Neuronal stem cell (in vitro differentiated cells): ENCODE data around the gene SPINK6. TPM values are rescaled to one million over a fixed set of nuclear protein-coding genes. Genes with fewer than 3 reads are reported as not detected.

Experiments used
- DNase-seq: peaks from one replicate; pipeline ENCODE4 v3.0.0-alpha.2; 2013; ENCODE audit warnings: low spot score
- H2AFZ ChIP-seq: one replicate; pipeline ENCODE4 v1.6.1; 2013; ENCODE audit warnings: mild to moderate bottlenecking, low read length, inconsistent platforms
- H2AK5ac ChIP-seq: 2 replicates; pipeline ENCODE4 v1.6.1; 2013; ENCODE audit warnings: low read depth, mild to moderate bottlenecking, inconsistent platforms, low read length, moderate library complexity, mixed read lengths
- H2BK120ac ChIP-seq: 2 replicates; pipeline ENCODE4 v1.6.1; 2013; ENCODE audit warnings: low read depth, mild to moderate bottlenecking, inconsistent platforms, low read length, moderate library complexity, mixed read lengths
- H2BK12ac ChIP-seq: one replicate; pipeline ENCODE4 v1.6.1; 2013; ENCODE audit warnings: low read length, inconsistent platforms
- H2BK15ac ChIP-seq: 2 replicates; pipeline ENCODE4 v1.6.1; 2013; ENCODE audit warnings: mild to moderate bottlenecking, low read length, inconsistent platforms, mixed read lengths
- H2BK5ac ChIP-seq: one replicate; pipeline ENCODE4 v1.6.1; 2013; ENCODE audit warnings: inconsistent platforms, mild to moderate bottlenecking, low read length, moderate library complexity
- H3K14ac ChIP-seq: one replicate; pipeline ENCODE4 v1.6.1; 2013; ENCODE audit warnings: low read length, inconsistent platforms
- H3K18ac ChIP-seq: 2 replicates; pipeline ENCODE4 v1.6.1; 2013; ENCODE audit warnings: low read length, inconsistent platforms
- H3K23ac ChIP-seq: 2 replicates; pipeline ENCODE4 v1.6.1; 2013; ENCODE audit warnings: low read depth, mild to moderate bottlenecking, mixed read lengths, low read length, inconsistent platforms; ENCODE audit not compliant: poor library complexity
- H3K27ac ChIP-seq: replicated peaks from 3 replicates; pipeline ENCODE4 v1.5.1; 2013; ENCODE audit warnings: low read length, inconsistent platforms
- H3K27me3 ChIP-seq, 3 experiments: 2 replicates each; pipeline ENCODE4 v1.6.1; 2013; ENCODE audit warnings: low read length in 3 of 3, mild to moderate bottlenecking in 2 of 3, inconsistent platforms in 1 of 3, low read depth in 1 of 3, mixed read lengths in 1 of 3, moderate library complexity in 1 of 3; ENCODE audit not compliant: control insufficient read depth in 3 of 3, insufficient read depth in 3 of 3
- H3K36me3 ChIP-seq, 2 donors: replicated peaks in 1 of 2; 2 replicates each; pipeline ENCODE4 v1.6.1; 2013; ENCODE audit warnings: low read length in 2 of 2; ENCODE audit not compliant: control insufficient read depth in 2 of 2, insufficient read depth in 2 of 2
- H3K4ac ChIP-seq: 2 replicates; pipeline ENCODE4 v1.6.1; 2013; ENCODE audit warnings: inconsistent platforms, mild to moderate bottlenecking, low read length, moderate library complexity
- H3K4me1 ChIP-seq, 2 donors: 1 replicate in 1 of 2; 2 replicates in 1 of 2; pipeline ENCODE4 v1.6.1; 2013; ENCODE audit warnings: low read length in 2 of 2, low read depth in 1 of 2; ENCODE audit not compliant: control insufficient read depth in 2 of 2, insufficient read depth in 1 of 2
- H3K4me2 ChIP-seq: one replicate; pipeline ENCODE4 v1.6.1; 2013; ENCODE audit warnings: mild to moderate bottlenecking, low read length, inconsistent platforms; ENCODE audit not compliant: insufficient read depth, poor library complexity, severe bottlenecking
- H3K4me3 ChIP-seq, 2 donors: 2 replicates each; pipeline ENCODE4 v1.5.1; 2013; ENCODE audit warnings: low read length in 2 of 2, mild to moderate bottlenecking in 2 of 2, inconsistent platforms in 1 of 2, moderate library complexity in 1 of 2
- H3K79me1 ChIP-seq: one replicate; pipeline ENCODE4 v1.6.1; 2013; ENCODE audit warnings: low read depth, mild to moderate bottlenecking, inconsistent platforms, low read length, moderate library complexity
- H3K9ac ChIP-seq: one replicate; pipeline ENCODE4 v1.6.1; 2013; ENCODE audit warnings: mild to moderate bottlenecking, low read depth, low read length, inconsistent platforms; ENCODE audit not compliant: poor library complexity
- H3K9me3 ChIP-seq, 2 donors: replicated peaks in 1 of 2; 2 replicates each; pipeline versions ENCODE3 to v1.6.1; 2013; ENCODE audit warnings: low read length in 2 of 2, mild to moderate bottlenecking in 2 of 2, inconsistent platforms in 1 of 2, low read depth in 1 of 2, mixed read lengths in 1 of 2, moderate library complexity in 1 of 2; ENCODE audit not compliant: control insufficient read depth in 2 of 2, insufficient read depth in 1 of 2
- H4K8ac ChIP-seq: one replicate; pipeline ENCODE4 v1.6.1; 2013; ENCODE audit warnings: low read depth, mild to moderate bottlenecking, inconsistent platforms, low read length, moderate library complexity
- H4K91ac ChIP-seq: one replicate; pipeline ENCODE4 v1.6.1; 2013; ENCODE audit warnings: low read length, low read depth, mild to moderate bottlenecking, inconsistent platforms; ENCODE audit not compliant: poor library complexity
- WGBS, 2 donors: extraction: QIAGEN DNeasy Blood & Tissue Kit; methylation state at CpG; one replicate each; pipeline ENCODE4 v1.1.7; 2013; ENCODE audit warnings: missing lambda C conversion rate in 2 of 2, mixed read lengths in 1 of 2; ENCODE audit not compliant: insufficient read length in 2 of 2, insufficient replicate concordance in 1 of 2; ENCODE audit errors: extremely low coverage in 2 of 2; 5-methylcytosine and 5-hydroxymethylcytosine counted together
- polyA plus RNA-seq, 2 experiments: library from polyadenylated mRNA; stranded (reverse); fragments of 200-250 nt; gene quantifications; one replicate each; pipeline ENCODE4 v1.2.3, GENCODE V29; 2013

The SPINK6 gene, protein sequence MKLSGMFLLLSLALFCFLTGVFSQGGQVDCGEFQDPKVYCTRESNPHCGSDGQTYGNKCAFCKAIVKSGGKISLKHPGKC
- polyA plus RNA-seq (2013, experiment 1 of 2): not detected
- not detected for polyA plus RNA-seq (2013, experiment 2 of 2)

- H2BK5ac ChIP-seq: no peak within 1 kb of the TSS
- no peak within 1 kb of the TSS for H3K4me3 ChIP-seq
- no peak within 1 kb of the TSS for H2BK120ac ChIP-seq
- H2BK12ac ChIP-seq: no peak within 1 kb of the TSS
- no peaks in the 10 kb centered on the region for H3K36me3 ChIP-seq
- no peak within 1 kb of the TSS for H3K23ac ChIP-seq
- H3K18ac ChIP-seq: no peak within 1 kb of the TSS
- no peaks in the 10 kb centered on the region for H3K9me3 ChIP-seq
- no peak within 1 kb of the TSS for H2BK15ac ChIP-seq
- H4K91ac ChIP-seq: no peak within 1 kb of the TSS
- no peak within 1 kb of the TSS for H3K4me2 ChIP-seq
- no CpG with 5 or more reads among the region's 2 CpGs for WGBS, 2 donors
- DNase-seq: no peak
- no peak within 1 kb of the TSS for H2AFZ ChIP-seq
- no peak within 1 kb of the TSS for H3K27ac ChIP-seq
- H4K8ac ChIP-seq: no peak within 1 kb of the TSS
- H3K79me1 ChIP-seq: no peaks in the 10 kb centered on the region
- H2AK5ac ChIP-seq: no peak within 1 kb of the TSS
- no peaks in the 10 kb centered on the region for H3K4me1 ChIP-seq
- H3K14ac ChIP-seq: no peak within 1 kb of the TSS
- no peak within 1 kb of the TSS for H3K9ac ChIP-seq
- H3K4ac ChIP-seq: no peak within 1 kb of the TSS
- H3K27me3 ChIP-seq: no peaks in the 10 kb centered on the region
Observed at GRCh38 chr5:148202531-148203203, at the start of gene SPINK6. TSS of gene SPINK6 (plus strand) at chr5:148203042. CDS start at chr5:148203097, 55 bp downstream.

DNA sequence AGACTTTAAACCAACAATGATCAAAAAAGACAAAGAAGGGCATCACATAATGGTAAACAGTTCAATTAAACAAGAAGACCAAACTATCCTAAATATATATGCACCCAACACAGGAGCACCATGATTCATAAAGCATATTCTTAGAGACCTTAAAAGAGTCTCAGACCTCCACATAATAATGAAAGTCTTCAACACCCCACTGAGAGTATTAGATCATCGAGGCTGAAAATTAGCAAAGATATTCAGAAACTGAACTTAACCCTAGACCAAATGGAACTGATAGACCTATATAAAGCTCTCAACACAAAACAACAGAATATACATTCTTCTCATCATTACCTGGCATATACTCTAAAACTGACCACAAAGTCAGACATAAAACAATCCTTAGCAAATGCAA is 46.2 kb upstream of the SPINK6 start:
- no peak overlapping the region for H3K23ac ChIP-seq
- no peaks in the 10 kb centered on the region for H3K4me1 ChIP-seq
- H4K91ac ChIP-seq: no peak overlapping the region
- H2AK5ac ChIP-seq: no peak overlapping the region
- no peak overlapping the region for H4K8ac ChIP-seq
- H3K18ac ChIP-seq: no peak overlapping the region
- no peak overlapping the region for H2BK5ac ChIP-seq
- H3K27me3 ChIP-seq: no peaks in the 10 kb centered on the region
- H3K27ac ChIP-seq: no peak overlapping the region
- no peak overlapping the region for H3K9ac ChIP-seq
- no peak overlapping the region for H2BK15ac ChIP-seq
- H3K9me3 ChIP-seq: no peaks in the 10 kb centered on the region
- no peak overlapping the region for H3K14ac ChIP-seq
- no peaks in the 10 kb centered on the region for H3K79me1 ChIP-seq
- no peak overlapping the region for H2BK12ac ChIP-seq
- H3K4me2 ChIP-seq: no peak overlapping the region
- H3K4me3 ChIP-seq: no peak overlapping the region
- H3K36me3 ChIP-seq: no peaks in the 10 kb centered on the region
- no CpG with 5 or more reads among the region's 1 CpG for WGBS, 2 donors
- no peak overlapping the region for H2AFZ ChIP-seq
- no peak for DNase-seq
- H2BK120ac ChIP-seq: no peak overlapping the region
- H3K4ac ChIP-seq: no peak overlapping the region

- H3K18ac ChIP-seq: no peak overlapping the region
- no peaks in the 10 kb centered on the region for H3K9me3 ChIP-seq
- H4K91ac ChIP-seq: no peak overlapping the region
- no peak overlapping the region for H2BK15ac ChIP-seq
- H2BK5ac ChIP-seq: no peak overlapping the region
- no peaks in the 10 kb centered on the region for H3K79me1 ChIP-seq
- no peaks in the 10 kb centered on the region for H3K27me3 ChIP-seq
- DNase-seq: no peak
- H2AK5ac ChIP-seq: no peak overlapping the region
- no peak overlapping the region for H3K14ac ChIP-seq
- WGBS, 2 donors: no CpG with 5 or more reads among the region's 1 CpG
- H3K4ac ChIP-seq: no peak overlapping the region
- no peak overlapping the region for H3K23ac ChIP-seq
- no peak overlapping the region for H3K27ac ChIP-seq
- no peak overlapping the region for H2BK120ac ChIP-seq
- no peak overlapping the region for H2AFZ ChIP-seq
- H3K4me1 ChIP-seq: no peaks in the 10 kb centered on the region
- H3K9ac ChIP-seq: no peak overlapping the region
- H2BK12ac ChIP-seq: no peak overlapping the region
- no peak overlapping the region for H3K4me3 ChIP-seq
- no peak overlapping the region for H3K4me2 ChIP-seq
- H4K8ac ChIP-seq: no peak overlapping the region
- H3K36me3 ChIP-seq: no peaks in the 10 kb centered on the region
Observed at GRCh38 chr5:148162038-148162437, 40.8 kb upstream of the SPINK6 start.

GRCh38 chr5:148163345-148163744 is 39.5 kb upstream of the SPINK6 start:
- H3K36me3 ChIP-seq: no peaks in the 10 kb centered on the region
- H3K4me3 ChIP-seq: no peak overlapping the region
- no peak overlapping the region for H3K4me2 ChIP-seq
- WGBS, 2 donors: no CpG with 5 or more reads among the region's 1 CpG
- H2AFZ ChIP-seq: no peak overlapping the region
- no peak for DNase-seq
- no peaks in the 10 kb centered on the region for H3K4me1 ChIP-seq
- no peak overlapping the region for H3K9ac ChIP-seq
- no peak overlapping the region for H4K91ac ChIP-seq
- H3K27me3 ChIP-seq: no peaks in the 10 kb centered on the region
- no peak overlapping the region for H2AK5ac ChIP-seq
- H4K8ac ChIP-seq: no peak overlapping the region
- H3K4ac ChIP-seq: no peak overlapping the region
- no peak overlapping the region for H2BK5ac ChIP-seq
- no peak overlapping the region for H2BK120ac ChIP-seq
- no peaks in the 10 kb centered on the region for H3K79me1 ChIP-seq
- no peak overlapping the region for H3K23ac ChIP-seq
- no peak overlapping the region for H3K14ac ChIP-seq
- H3K18ac ChIP-seq: no peak overlapping the region
- no peak overlapping the region for H2BK15ac ChIP-seq
- H2BK12ac ChIP-seq: no peak overlapping the region
- no peaks in the 10 kb centered on the region for H3K9me3 ChIP-seq
- no peak overlapping the region for H3K27ac ChIP-seq
